Chondrocyte (in vitro differentiated cells): ENCODE data around the gene PRRX2. TPM values are rescaled to one million over a fixed set of nuclear protein-coding genes. Genes with fewer than 3 reads are reported as not detected.

Experiments
- DNase-seq: peaks from one replicate; pipeline ENCODE4 v3.0.0; 2021; ENCODE audit warnings: mixed read lengths, low spot score
- H3K27ac Mint-ChIP-seq: one replicate; pipeline ENCODE4 v1.8.0; 2021; ENCODE audit warnings: mild to moderate bottlenecking, moderate library complexity, mixed read lengths; ENCODE audit not compliant: unreplicated experiment
- H3K27me3 Mint-ChIP-seq: 2 replicates; pipeline ENCODE4 v1.8.0; 2021; ENCODE audit warnings: low read depth, mixed read lengths
- H3K36me3 Mint-ChIP-seq: 2 replicates; pipeline ENCODE4 v1.8.0; 2021; ENCODE audit warnings: low read depth, mixed read lengths
- H3K4me1 Mint-ChIP-seq: 2 replicates; pipeline ENCODE4 v1.8.0; 2021; ENCODE audit warnings: low read depth, mild to moderate bottlenecking, mixed read lengths
- H3K4me3 Mint-ChIP-seq: one replicate; pipeline ENCODE4 v1.8.0; 2021; ENCODE audit warnings: mild to moderate bottlenecking, moderate library complexity, mixed read lengths; ENCODE audit not compliant: unreplicated experiment
- H3K9me3 Mint-ChIP-seq: 2 replicates; pipeline ENCODE4 v1.8.0; 2021; ENCODE audit warnings: low read depth, mixed read lengths
- total RNA-seq: library from RNA; stranded (reverse); gene quantifications from 3 replicates; pipeline ENCODE4 v1.2.1, GENCODE V29; 2021
- TF ChIP-seq, protein P1 (sequence below): fragments of 200-600 bp; sonication (generic); IDR thresholded peaks from 2 replicates; pipeline ENCODE4 v1.5.0; 2021; ENCODE audit warnings: antibody characterized with exemption, mild to moderate bottlenecking, moderate library complexity

PRRX2 gene
- total RNA-seq, 1 donor from 2014 or later, result 5.7 TPM

GRCh38 chr9:129685933-129686259 is 20.4 kb downstream of the PRRX2 start:
- H3K36me3 Mint-ChIP-seq, result no peaks in the 10 kb centered on the region
- no peak overlapping the region for H3K4me3 Mint-ChIP-seq
- DNase-seq, result no peak
- no peaks in the 10 kb centered on the region for H3K9me3 Mint-ChIP-seq
- H3K4me1 Mint-ChIP-seq, result no peaks in the 10 kb centered on the region
- TF ChIP-seq, protein P1, sequence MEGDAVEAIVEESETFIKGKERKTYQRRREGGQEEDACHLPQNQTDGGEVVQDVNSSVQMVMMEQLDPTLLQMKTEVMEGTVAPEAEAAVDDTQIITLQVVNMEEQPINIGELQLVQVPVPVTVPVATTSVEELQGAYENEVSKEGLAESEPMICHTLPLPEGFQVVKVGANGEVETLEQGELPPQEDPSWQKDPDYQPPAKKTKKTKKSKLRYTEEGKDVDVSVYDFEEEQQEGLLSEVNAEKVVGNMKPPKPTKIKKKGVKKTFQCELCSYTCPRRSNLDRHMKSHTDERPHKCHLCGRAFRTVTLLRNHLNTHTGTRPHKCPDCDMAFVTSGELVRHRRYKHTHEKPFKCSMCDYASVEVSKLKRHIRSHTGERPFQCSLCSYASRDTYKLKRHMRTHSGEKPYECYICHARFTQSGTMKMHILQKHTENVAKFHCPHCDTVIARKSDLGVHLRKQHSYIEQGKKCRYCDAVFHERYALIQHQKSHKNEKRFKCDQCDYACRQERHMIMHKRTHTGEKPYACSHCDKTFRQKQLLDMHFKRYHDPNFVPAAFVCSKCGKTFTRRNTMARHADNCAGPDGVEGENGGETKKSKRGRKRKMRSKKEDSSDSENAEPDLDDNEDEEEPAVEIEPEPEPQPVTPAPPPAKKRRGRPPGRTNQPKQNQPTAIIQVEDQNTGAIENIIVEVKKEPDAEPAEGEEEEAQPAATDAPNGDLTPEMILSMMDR, result no peak
- H3K27me3 Mint-ChIP-seq, result peaks cover 2% of the 10 kb centered on the region
- H3K27ac Mint-ChIP-seq, result no peak overlapping the region

- peaks cover 2% of the 10 kb centered on the region for H3K27me3 Mint-ChIP-seq
- H3K4me1 Mint-ChIP-seq, result no peaks in the 10 kb centered on the region
- no peak for DNase-seq
- TF ChIP-seq, protein P1, result no peak
- H3K27ac Mint-ChIP-seq, result no peak overlapping the region
- no peaks in the 10 kb centered on the region for H3K9me3 Mint-ChIP-seq
- no peaks in the 10 kb centered on the region for H3K36me3 Mint-ChIP-seq
- H3K4me3 Mint-ChIP-seq, result no peak overlapping the region
Measured at GRCh38 chr9:129686736-129687135, 21.3 kb downstream of the PRRX2 start.

GRCh38 chr9:129687391-129687790 is 21.9 kb downstream of the PRRX2 start:
- Mint-ChIP-seq H3K9me3 (no peaks in the 10 kb centered on the region), H3K4me1 (no peaks in the 10 kb centered on the region), H3K27ac (no peak overlapping the region), H3K27me3 (no peaks in the 10 kb centered on the region), H3K36me3 (no peaks in the 10 kb centered on the region), H3K4me3 (no peak overlapping the region)
- TF ChIP-seq, protein P1, result no peak
- no peak for DNase-seq

DNA sequence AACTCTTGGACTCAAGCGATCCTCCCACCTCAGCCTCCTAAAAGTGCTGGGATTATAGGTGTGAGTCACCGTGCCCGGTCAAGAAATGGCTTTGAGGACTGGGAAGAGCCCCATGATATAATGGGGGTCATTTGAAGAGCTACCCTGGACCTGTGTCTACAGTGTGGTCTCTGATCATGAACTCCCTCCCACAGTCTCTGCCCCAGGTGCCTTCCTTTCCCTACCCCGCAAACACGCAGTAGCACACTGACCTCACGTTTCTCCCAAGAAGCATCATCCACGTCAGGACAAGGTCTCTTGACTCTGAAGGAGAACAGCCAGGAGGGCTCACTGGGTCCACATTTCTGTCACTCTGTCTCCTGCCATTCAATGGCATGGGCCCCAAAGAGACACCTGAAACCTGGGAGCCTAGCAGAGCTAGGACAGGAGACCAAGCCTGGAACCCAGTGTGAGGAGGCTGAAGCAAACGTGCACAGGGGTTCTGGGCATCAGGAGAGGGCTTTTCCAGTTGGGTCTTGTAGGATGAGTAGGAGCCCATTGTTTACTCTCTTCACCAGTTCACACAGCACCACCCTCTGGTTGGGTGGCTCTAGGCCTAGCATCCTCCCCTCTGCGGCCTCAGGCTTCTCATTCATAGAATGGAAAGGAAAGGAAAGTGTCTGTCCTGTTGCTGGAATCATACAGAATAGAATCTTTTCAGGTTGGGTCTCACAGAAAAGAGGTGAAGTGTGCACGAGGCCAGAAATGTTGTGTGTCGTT is 23.0 kb downstream of the PRRX2 start:
- TF ChIP-seq, protein P1, result no peak
- Mint-ChIP-seq H3K27me3 (no peaks in the 10 kb centered on the region), H3K9me3 (no peaks in the 10 kb centered on the region), H3K36me3 (no peaks in the 10 kb centered on the region), H3K27ac (no peak overlapping the region), H3K4me1 (no peaks in the 10 kb centered on the region), H3K4me3 (no peak overlapping the region)
- no peak for DNase-seq

GRCh38 chr9:129692534-129692933 is 27.1 kb downstream of the PRRX2 start:
- no peak overlapping the region for H3K27ac Mint-ChIP-seq
- H3K4me1 Mint-ChIP-seq, result peaks cover 18% of the 10 kb centered on the region
- no peaks in the 10 kb centered on the region for H3K27me3 Mint-ChIP-seq
- no peak overlapping the region for H3K4me3 Mint-ChIP-seq
- no peaks in the 10 kb centered on the region for H3K36me3 Mint-ChIP-seq
- DNase-seq, result no peak
- no peaks in the 10 kb centered on the region for H3K9me3 Mint-ChIP-seq
- TF ChIP-seq, protein P1, result no peak
